GM23338 (cell line): ENCODE measurements around the gene TPD52L3. TPM values are rescaled to one million over a fixed set of nuclear protein-coding genes. Genes with fewer than 3 reads are reported as not detected.

ENCODE experiments used
- ATAC-seq: fragments of 200-7000 bp; cut with Tn5 transposase; 3 replicates; pipeline ENCODE4 v1.9.1; 2020
- DNase-seq: peaks from one replicate; pipeline ENCODE4 v3.0.0-alpha.2; 2015; ENCODE audit warnings: low spot score
- H2AFZ ChIP-seq: fragments of 200-600 bp; sonication (generic); 2 replicates; pipeline ENCODE4 v1.8.0; 2016; ENCODE audit warnings: antibody characterized with exemption, mild to moderate bottlenecking, moderate library complexity
- H3F3A ChIP-seq: fragments of 200-600 bp; sonication (generic); replicated peaks from 2 replicates; pipeline ENCODE4 v1.8.0; 2017; ENCODE audit warnings: antibody characterized with exemption, mixed run types, low read depth
- H3K27ac ChIP-seq: fragments of 200-600 bp; sonication (generic); 2 replicates; pipeline ENCODE4 v1.6.1; 2016; ENCODE audit warnings: low read depth
- H3K27me3 ChIP-seq: fragments of 200-600 bp; sonication (generic); 2 replicates; pipeline ENCODE4 v1.8.0; 2016; ENCODE audit warnings: mild to moderate bottlenecking, mixed run types, moderate library complexity; ENCODE audit not compliant: insufficient read depth
- H3K36me3 ChIP-seq: fragments of 200-600 bp; sonication (generic); 2 replicates; pipeline ENCODE4 v1.8.0; 2016; ENCODE audit warnings: mild to moderate bottlenecking; ENCODE audit not compliant: insufficient read depth
- H3K4me1 ChIP-seq: fragments of 200-600 bp; sonication (generic); 2 replicates; pipeline ENCODE4 v1.8.0; 2016; ENCODE audit warnings: mild to moderate bottlenecking, moderate library complexity; ENCODE audit not compliant: insufficient read depth
- H3K4me2 ChIP-seq: fragments of 200-600 bp; sonication (generic); 2 replicates; pipeline ENCODE4 v1.7.1; 2017; ENCODE audit warnings: mixed run types
- H3K4me3 ChIP-seq: fragments of 200-600 bp; sonication (generic); 2 replicates; pipeline ENCODE4 v1.6.1; 2016; ENCODE audit warnings: mixed run types
- H3K79me2 ChIP-seq: fragments of 200-600 bp; sonication (generic); replicated peaks from 2 replicates; pipeline ENCODE4 v1.8.0; 2017; ENCODE audit warnings: mild to moderate bottlenecking; ENCODE audit not compliant: insufficient read depth
- H3K9me2 ChIP-seq: fragments of 200-600 bp; sonication (generic); 2 replicates; pipeline ENCODE4 v1.8.0; 2017; ENCODE audit not compliant: insufficient read depth
- H4K20me1 ChIP-seq: fragments of 200-600 bp; sonication (generic); replicated peaks from 2 replicates; pipeline ENCODE4 v1.8.0; 2017; ENCODE audit warnings: mild to moderate bottlenecking; ENCODE audit not compliant: insufficient read depth
- H3K27ac Mint-ChIP-seq: 2 replicates; pipeline ENCODE4 v1.8.0; 2020; ENCODE audit warnings: inconsistent platforms, mild to moderate bottlenecking, moderate library complexity, mixed read lengths
- H3K27me3 Mint-ChIP-seq: 3 replicates; pipeline ENCODE4 v1.8.0; 2022; ENCODE audit warnings: low read depth, mild to moderate bottlenecking, moderate library complexity, mixed read lengths, inconsistent platforms; ENCODE audit not compliant: insufficient read depth, poor library complexity
- H3K36me3 Mint-ChIP-seq: 3 replicates; pipeline ENCODE4 v1.8.0; 2021; ENCODE audit warnings: low read depth, mild to moderate bottlenecking, inconsistent platforms, moderate library complexity, mixed read lengths
- H3K4me1 Mint-ChIP-seq: 3 replicates; pipeline ENCODE4 v1.8.0; 2020; ENCODE audit warnings: mild to moderate bottlenecking, inconsistent platforms, mixed read lengths
- H3K4me3 Mint-ChIP-seq: 3 replicates; pipeline ENCODE4 v1.8.0; 2021; ENCODE audit warnings: moderate library complexity, mild to moderate bottlenecking, inconsistent platforms, mixed read lengths
- H3K9me3 Mint-ChIP-seq: 3 replicates; pipeline ENCODE4 v1.8.0; 2020; ENCODE audit warnings: moderate library complexity, mild to moderate bottlenecking, inconsistent platforms, mixed read lengths
- STAT1 ChIP-seq: IDR thresholded peaks from one replicate; pipeline ENCODE4 v1.6.1; 2016; ENCODE audit warnings: antibody characterized with exemption; ENCODE audit not compliant: unreplicated experiment
- polyA plus RNA-seq: library from polyadenylated mRNA; unstranded; fragments of >200 nt; fragmentation: Nextera tagmentation; extraction: Ambion mirVana; gene quantifications from 2 replicates; pipeline ENCODE4 v1.2.1, GENCODE V29; 2016
- total RNA-seq: library from RNA; depleted of rRNA; stranded (reverse); fragments of >200 nt; shearing (Covaris generic); gene quantifications from 2 replicates; pipeline ENCODE4 v1.2.3, GENCODE V29; 2014
- TF ChIP-seq, protein P1 (sequence below), 2 experiments: fragments of 200-600 bp in 1 of 2; sonication (generic) in 1 of 2; conservative IDR thresholded peaks; 2 replicates each; pipeline versions ENCODE4 v1.5.1 to v1.6.1; 2016 to 2017; ENCODE audit warnings: antibody characterized with exemption in 2 of 2, low read depth in 2 of 2, mild to moderate bottlenecking in 2 of 2, moderate library complexity in 1 of 2
- TF ChIP-seq, protein P2 (sequence below): IDR thresholded peaks from one replicate; pipeline ENCODE4 v1.6.1; 2018; ENCODE audit warnings: antibody characterized with exemption; ENCODE audit not compliant: unreplicated experiment
- TF ChIP-seq, protein P3 (sequence below): fragments of 250-450 bp; sonication (Bioruptor Pico); IDR thresholded peaks from 2 replicates; pipeline ENCODE4 v1.5.0; 2020; ENCODE audit warnings: mild to moderate bottlenecking, moderate library complexity

Gene TPD52L3
- total and polyA plus RNA-seq, 2 experiments from 2014 or later: not detected

DNA sequence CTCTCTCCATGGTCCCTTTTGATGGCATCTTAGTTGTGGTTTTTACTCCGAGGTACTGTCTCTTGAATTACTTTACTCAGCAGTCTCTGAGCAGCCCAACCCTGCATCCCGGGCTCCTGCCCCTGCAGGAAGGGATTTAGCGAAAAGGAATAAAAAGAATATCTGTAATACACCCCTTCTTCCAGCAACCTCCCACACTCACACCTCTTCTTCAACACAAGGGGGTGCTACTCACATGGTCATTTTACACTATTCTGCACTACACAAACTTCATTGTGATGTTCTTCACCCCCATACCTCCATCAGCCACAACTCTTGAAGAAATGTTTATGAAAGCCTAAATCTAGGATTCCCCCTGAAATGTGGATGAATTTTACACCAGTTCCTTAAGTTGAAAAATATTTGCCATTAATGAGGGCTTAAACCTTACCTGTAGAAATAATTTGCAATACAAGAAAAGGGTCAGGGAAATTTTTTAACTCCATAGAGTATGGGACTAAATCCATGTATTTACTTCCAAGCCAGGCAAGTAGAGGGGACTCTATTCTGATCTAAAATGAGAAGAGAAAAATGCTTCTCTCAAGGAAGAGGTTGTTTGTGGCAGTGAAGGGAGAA is 26.0 kb downstream of the TPD52L3 start:
- Histone ChIP-seq H3K4me2 (no peak overlapping the region), H3K27me3 (no peaks in the 10 kb centered on the region), H3K4me3 (no peak overlapping the region), H3K4me1 (no peaks in the 10 kb centered on the region), H3K79me2 (no peaks in the 10 kb centered on the region), H3F3A (no peaks in the 10 kb centered on the region), H3K36me3 (no peaks in the 10 kb centered on the region), H4K20me1 (no peaks in the 10 kb centered on the region), H3K27ac (no peak overlapping the region), H2AFZ (no peak overlapping the region), H3K9me2 (no peaks in the 10 kb centered on the region)
- Mint-ChIP-seq H3K36me3 (no peaks in the 10 kb centered on the region), H3K4me1 (peaks cover 6% of the 10 kb centered on the region; the same call in 2 of the 3 replicates), H3K4me3 (no peak overlapping the region), H3K27ac (no peak overlapping the region), H3K9me3 (no peaks in the 10 kb centered on the region; the same call in 2 of the 3 replicates), H3K27me3 (no peaks in the 10 kb centered on the region)
- TF ChIP-seq, protein P1, sequence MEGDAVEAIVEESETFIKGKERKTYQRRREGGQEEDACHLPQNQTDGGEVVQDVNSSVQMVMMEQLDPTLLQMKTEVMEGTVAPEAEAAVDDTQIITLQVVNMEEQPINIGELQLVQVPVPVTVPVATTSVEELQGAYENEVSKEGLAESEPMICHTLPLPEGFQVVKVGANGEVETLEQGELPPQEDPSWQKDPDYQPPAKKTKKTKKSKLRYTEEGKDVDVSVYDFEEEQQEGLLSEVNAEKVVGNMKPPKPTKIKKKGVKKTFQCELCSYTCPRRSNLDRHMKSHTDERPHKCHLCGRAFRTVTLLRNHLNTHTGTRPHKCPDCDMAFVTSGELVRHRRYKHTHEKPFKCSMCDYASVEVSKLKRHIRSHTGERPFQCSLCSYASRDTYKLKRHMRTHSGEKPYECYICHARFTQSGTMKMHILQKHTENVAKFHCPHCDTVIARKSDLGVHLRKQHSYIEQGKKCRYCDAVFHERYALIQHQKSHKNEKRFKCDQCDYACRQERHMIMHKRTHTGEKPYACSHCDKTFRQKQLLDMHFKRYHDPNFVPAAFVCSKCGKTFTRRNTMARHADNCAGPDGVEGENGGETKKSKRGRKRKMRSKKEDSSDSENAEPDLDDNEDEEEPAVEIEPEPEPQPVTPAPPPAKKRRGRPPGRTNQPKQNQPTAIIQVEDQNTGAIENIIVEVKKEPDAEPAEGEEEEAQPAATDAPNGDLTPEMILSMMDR (conservative IDR thresholded peaks at IDR 0.05; ENCODE audit: low read depth in 2 of 2): peak; percentile 90 to 91
- TF ChIP-seq, protein P2, sequence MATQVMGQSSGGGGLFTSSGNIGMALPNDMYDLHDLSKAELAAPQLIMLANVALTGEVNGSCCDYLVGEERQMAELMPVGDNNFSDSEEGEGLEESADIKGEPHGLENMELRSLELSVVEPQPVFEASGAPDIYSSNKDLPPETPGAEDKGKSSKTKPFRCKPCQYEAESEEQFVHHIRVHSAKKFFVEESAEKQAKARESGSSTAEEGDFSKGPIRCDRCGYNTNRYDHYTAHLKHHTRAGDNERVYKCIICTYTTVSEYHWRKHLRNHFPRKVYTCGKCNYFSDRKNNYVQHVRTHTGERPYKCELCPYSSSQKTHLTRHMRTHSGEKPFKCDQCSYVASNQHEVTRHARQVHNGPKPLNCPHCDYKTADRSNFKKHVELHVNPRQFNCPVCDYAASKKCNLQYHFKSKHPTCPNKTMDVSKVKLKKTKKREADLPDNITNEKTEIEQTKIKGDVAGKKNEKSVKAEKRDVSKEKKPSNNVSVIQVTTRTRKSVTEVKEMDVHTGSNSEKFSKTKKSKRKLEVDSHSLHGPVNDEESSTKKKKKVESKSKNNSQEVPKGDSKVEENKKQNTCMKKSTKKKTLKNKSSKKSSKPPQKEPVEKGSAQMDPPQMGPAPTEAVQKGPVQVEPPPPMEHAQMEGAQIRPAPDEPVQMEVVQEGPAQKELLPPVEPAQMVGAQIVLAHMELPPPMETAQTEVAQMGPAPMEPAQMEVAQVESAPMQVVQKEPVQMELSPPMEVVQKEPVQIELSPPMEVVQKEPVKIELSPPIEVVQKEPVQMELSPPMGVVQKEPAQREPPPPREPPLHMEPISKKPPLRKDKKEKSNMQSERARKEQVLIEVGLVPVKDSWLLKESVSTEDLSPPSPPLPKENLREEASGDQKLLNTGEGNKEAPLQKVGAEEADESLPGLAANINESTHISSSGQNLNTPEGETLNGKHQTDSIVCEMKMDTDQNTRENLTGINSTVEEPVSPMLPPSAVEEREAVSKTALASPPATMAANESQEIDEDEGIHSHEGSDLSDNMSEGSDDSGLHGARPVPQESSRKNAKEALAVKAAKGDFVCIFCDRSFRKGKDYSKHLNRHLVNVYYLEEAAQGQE: no peak
- peak; percentile 76 for DNase-seq
- ATAC-seq: peak; percentile 95

DNA sequence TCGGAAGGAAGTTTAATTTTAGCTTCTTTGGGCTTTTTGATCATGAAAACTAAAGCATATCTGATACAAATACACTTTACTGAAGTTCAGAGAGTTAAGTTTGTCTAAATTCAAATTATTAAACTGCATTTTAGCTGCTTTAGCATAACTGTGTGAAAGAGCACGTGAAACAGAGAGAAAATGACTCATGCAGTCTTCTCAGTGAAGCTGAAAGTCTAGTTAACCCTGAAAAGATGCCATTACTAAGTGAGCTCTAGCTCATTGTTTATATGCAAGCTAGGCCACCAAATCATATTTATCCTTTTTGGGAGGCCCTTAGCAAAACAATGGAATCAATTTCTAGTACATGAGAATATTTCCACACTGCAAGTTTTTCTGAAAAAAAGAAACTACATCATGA is 27.6 kb downstream of the TPD52L3 start:
- H3K36me3 ChIP-seq: no peaks in the 10 kb centered on the region
- no peak overlapping the region for H3K4me2 ChIP-seq
- no peak overlapping the region; the same call in 1 of the 2 replicates for H2AFZ ChIP-seq
- Mint-ChIP-seq H3K9me3 (no peaks in the 10 kb centered on the region), H3K27ac (no peak overlapping the region), H3K4me1 (peaks cover 6% of the 10 kb centered on the region; the same call in 2 of the 3 replicates), H3K27me3 (no peaks in the 10 kb centered on the region), H3K36me3 (no peaks in the 10 kb centered on the region), H3K4me3 (no peak overlapping the region)
- H3F3A ChIP-seq: no peaks in the 10 kb centered on the region
- no peak overlapping the region for H3K27ac ChIP-seq
- H3K27me3 ChIP-seq: no peaks in the 10 kb centered on the region
- H4K20me1 ChIP-seq: no peaks in the 10 kb centered on the region
- ATAC-seq (no peak), DNase-seq (no peak)
- H3K79me2 ChIP-seq: no peaks in the 10 kb centered on the region
- H3K4me3 ChIP-seq: no peak overlapping the region
- H3K4me1 ChIP-seq: no peaks in the 10 kb centered on the region
- no peaks in the 10 kb centered on the region for H3K9me2 ChIP-seq
- no peak for TF ChIP-seq STAT1
- TF ChIP-seq, protein P3, sequence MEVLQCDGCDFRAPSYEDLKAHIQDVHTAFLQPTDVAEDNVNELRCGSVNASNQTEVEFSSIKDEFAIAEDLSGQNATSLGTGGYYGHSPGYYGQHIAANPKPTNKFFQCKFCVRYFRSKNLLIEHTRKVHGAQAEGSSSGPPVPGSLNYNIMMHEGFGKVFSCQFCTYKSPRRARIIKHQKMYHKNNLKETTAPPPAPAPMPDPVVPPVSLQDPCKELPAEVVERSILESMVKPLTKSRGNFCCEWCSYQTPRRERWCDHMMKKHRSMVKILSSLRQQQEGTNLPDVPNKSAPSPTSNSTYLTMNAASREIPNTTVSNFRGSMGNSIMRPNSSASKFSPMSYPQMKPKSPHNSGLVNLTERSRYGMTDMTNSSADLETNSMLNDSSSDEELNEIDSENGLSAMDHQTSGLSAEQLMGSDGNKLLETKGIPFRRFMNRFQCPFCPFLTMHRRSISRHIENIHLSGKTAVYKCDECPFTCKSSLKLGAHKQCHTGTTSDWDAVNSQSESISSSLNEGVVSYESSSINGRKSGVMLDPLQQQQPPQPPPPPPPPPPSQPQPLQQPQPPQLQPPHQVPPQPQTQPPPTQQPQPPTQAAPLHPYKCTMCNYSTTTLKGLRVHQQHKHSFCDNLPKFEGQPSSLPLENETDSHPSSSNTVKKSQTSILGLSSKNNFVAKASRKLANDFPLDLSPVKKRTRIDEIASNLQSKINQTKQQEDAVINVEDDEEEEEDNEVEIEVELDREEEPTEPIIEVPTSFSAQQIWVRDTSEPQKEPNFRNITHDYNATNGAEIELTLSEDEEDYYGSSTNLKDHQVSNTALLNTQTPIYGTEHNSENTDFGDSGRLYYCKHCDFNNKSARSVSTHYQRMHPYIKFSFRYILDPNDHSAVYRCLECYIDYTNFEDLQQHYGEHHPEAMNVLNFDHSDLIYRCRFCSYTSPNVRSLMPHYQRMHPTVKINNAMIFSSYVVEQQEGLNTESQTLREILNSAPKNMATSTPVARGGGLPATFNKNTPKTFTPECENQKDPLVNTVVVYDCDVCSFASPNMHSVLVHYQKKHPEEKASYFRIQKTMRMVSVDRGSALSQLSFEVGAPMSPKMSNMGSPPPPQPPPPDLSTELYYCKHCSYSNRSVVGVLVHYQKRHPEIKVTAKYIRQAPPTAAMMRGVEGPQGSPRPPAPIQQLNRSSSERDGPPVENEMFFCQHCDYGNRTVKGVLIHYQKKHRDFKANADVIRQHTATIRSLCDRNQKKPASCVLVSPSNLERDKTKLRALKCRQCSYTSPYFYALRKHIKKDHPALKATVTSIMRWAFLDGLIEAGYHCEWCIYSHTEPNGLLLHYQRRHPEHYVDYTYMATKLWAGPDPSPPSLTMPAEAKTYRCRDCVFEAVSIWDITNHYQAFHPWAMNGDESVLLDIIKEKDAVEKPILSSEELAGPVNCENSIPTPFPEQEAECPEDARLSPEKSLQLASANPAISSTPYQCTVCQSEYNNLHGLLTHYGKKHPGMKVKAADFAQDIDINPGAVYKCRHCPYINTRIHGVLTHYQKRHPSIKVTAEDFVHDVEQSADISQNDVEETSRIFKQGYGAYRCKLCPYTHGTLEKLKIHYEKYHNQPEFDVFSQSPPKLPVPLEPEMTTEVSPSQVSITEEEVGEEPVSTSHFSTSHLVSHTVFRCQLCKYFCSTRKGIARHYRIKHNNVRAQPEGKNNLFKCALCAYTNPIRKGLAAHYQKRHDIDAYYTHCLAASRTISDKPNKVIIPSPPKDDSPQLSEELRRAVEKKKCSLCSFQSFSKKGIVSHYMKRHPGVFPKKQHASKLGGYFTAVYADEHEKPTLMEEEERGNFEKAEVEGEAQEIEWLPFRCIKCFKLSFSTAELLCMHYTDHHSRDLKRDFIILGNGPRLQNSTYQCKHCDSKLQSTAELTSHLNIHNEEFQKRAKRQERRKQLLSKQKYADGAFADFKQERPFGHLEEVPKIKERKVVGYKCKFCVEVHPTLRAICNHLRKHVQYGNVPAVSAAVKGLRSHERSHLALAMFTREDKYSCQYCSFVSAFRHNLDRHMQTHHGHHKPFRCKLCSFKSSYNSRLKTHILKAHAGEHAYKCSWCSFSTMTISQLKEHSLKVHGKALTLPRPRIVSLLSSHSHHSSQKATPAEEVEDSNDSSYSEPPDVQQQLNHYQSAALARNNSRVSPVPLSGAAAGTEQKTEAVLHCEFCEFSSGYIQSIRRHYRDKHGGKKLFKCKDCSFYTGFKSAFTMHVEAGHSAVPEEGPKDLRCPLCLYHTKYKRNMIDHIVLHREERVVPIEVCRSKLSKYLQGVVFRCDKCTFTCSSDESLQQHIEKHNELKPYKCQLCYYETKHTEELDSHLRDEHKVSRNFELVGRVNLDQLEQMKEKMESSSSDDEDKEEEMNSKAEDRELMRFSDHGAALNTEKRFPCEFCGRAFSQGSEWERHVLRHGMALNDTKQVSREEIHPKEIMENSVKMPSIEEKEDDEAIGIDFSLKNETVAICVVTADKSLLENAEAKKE: no peak
- TF ChIP-seq, protein P2: no peak
